SK-N-SH (cell line): ENCODE data around the gene OR2T10.

Experiments used
- GABPA ChIP-seq: IDR thresholded peaks from 2 replicates; pipeline ENCODE4 v1.4.0; 2012; ENCODE audit warnings: low read depth, mild to moderate bottlenecking
- TF ChIP-seq, protein P1 (sequence below): fragments of 200-600 bp; sonication (generic); IDR thresholded peaks from 2 replicates; pipeline ENCODE4 v1.6.1; 2017; ENCODE audit warnings: antibody characterized with exemption, mild to moderate bottlenecking, moderate library complexity

DNA sequence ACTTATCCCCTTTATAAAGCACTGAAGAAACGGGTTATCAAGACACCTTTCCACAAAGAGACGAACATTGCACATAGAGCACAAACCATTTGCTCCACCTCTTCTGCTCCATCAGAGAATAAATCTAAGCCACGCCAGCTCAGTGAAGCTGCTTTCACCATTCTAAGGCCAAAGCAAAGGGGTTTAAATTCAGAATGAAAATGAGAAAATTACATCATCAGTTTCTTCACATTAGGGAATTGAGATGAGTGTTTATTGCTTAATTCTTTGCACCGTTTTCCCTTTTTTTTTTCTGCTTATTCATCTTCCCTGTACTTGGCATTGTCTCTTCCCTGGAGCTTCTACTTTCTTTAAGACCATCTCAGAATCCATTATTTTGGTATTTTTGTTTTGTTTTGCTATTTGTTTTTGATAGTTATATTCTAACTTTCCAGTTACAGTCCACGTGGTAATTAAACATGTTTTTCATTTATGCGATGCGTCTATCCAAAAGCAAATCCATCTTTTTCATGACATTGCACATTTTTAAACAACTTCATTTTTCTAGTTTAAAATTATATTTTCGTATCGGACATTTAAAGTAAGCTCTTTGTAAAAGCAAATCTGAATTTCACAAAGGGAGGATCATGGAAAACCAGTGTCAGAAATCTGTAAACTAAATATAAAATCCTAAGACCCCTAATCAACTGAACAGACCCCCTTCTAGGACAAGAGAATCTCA lies 21.1 kb downstream of the OR2T10 start:
- TF ChIP-seq, protein P1, sequence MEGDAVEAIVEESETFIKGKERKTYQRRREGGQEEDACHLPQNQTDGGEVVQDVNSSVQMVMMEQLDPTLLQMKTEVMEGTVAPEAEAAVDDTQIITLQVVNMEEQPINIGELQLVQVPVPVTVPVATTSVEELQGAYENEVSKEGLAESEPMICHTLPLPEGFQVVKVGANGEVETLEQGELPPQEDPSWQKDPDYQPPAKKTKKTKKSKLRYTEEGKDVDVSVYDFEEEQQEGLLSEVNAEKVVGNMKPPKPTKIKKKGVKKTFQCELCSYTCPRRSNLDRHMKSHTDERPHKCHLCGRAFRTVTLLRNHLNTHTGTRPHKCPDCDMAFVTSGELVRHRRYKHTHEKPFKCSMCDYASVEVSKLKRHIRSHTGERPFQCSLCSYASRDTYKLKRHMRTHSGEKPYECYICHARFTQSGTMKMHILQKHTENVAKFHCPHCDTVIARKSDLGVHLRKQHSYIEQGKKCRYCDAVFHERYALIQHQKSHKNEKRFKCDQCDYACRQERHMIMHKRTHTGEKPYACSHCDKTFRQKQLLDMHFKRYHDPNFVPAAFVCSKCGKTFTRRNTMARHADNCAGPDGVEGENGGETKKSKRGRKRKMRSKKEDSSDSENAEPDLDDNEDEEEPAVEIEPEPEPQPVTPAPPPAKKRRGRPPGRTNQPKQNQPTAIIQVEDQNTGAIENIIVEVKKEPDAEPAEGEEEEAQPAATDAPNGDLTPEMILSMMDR = no peak
- TF ChIP-seq GABPA = no peak
